HepG2 (cell line): ENCODE data around the gene CYP27B1. TPM values are rescaled to one million over a fixed set of nuclear protein-coding genes. Genes with fewer than 3 reads are reported as not detected.

ENCODE experiments used
- ATAC-seq: fragments of 200-7000 bp; cut with Tn5 transposase; 3 replicates; pipeline ENCODE4 v1.9.1; 2020; ENCODE audit warnings: mild to moderate bottlenecking, moderate library complexity
- BruUV-seq: library from RNA; stranded (reverse); fragments of 400-500 nt; replicated peaks from 2 replicates; lab custom pipeline; 2021; lab: Mats Ljungman, UMichigan
- CTCF ChIA-PET: fragments of 300-600 bp; formaldehyde crosslinking; extraction: SDS; loops from one replicate; lab custom pipeline; 2021; ENCODE audit warnings: low total read pairs, inconsistent platforms, low intra/inter-chr PET ratio; lab: Yijun Ruan, JAX
- POLR2A ChIA-PET: fragments of 350-600 bp; sonication (Branson Sonifier 250); formaldehyde crosslinking; loops from one replicate; lab custom pipeline; 2020; ENCODE audit warnings: antibody characterized with exemption, inconsistent platforms; lab: Yijun Ruan, JAX
- DNase-seq: peaks from one replicate; pipeline ENCODE4 v3.0.0-alpha.2; 2015; ENCODE audit warnings: low spot score
- FAIRE-seq: peaks from 3 replicates; lab custom pipeline; 2011; peaks lifted over from hg19 to GRCh38; lab: Jason Lieb, UNC
- H2AFZ ChIP-seq: one replicate; pipeline ENCODE4 v1.6.1; 2011; ENCODE audit warnings: low read length, inconsistent platforms
- H3K27ac ChIP-seq: fragments of 300-600 bp; 3 replicates; pipeline ENCODE4 v1.8.0; 2011; ENCODE audit warnings: mixed run types, mild to moderate bottlenecking, mixed read lengths, low read length, inconsistent platforms; ENCODE audit not compliant: insufficient read depth; ENCODE audit errors: extremely low read length
- H3K27me3 ChIP-seq, 2 experiments: fragments of 200-600 bp in 1 of 2; 2 replicates in 1 of 2; 3 replicates in 1 of 2; pipeline versions ENCODE4 v1.6.0 to v1.8.0; 2011; ENCODE audit warnings: low read length in 2 of 2, mild to moderate bottlenecking in 2 of 2, moderate library complexity in 2 of 2, inconsistent platforms in 1 of 2; ENCODE audit not compliant: insufficient read depth in 2 of 2, control insufficient read depth in 1 of 2
- H3K36me3 ChIP-seq, 2 experiments: fragments of 200-600 bp in 1 of 2; replicated peaks in 1 of 2; 2 replicates in 1 of 2; 3 replicates in 1 of 2; pipeline versions ENCODE4 v1.5.1 to v1.8.0; 2011; ENCODE audit warnings: low read length in 2 of 2, inconsistent platforms in 1 of 2; ENCODE audit not compliant: insufficient read depth in 2 of 2, control insufficient read depth in 1 of 2
- H3K4me1 ChIP-seq: 2 replicates; pipeline ENCODE4 v1.5.1; 2012; ENCODE audit warnings: low read length, inconsistent platforms; ENCODE audit not compliant: insufficient read depth
- H3K4me2 ChIP-seq: 2 replicates; pipeline ENCODE4 v1.6.0; 2011; ENCODE audit warnings: low read depth, low read length, inconsistent platforms
- H3K4me3 ChIP-seq, 3 experiments: fragments of 200-600 bp in 1 of 3; sonication (generic), shearing (Covaris generic) in 1 of 3; replicated peaks in 1 of 3; 2 replicates each; pipeline ENCODE4 v1.5.1; 2011 to 2016; ENCODE audit warnings: low read length in 3 of 3, inconsistent platforms in 2 of 3, low read depth in 2 of 3, mild to moderate bottlenecking in 2 of 3, control low read depth in 1 of 3, mixed read lengths in 1 of 3; ENCODE audit not compliant: insufficient read depth in 1 of 3
- H3K79me2 ChIP-seq: one replicate; pipeline ENCODE4 v1.6.1; 2011; ENCODE audit warnings: low read length, inconsistent platforms; ENCODE audit not compliant: insufficient read depth
- H3K9ac ChIP-seq: 2 replicates; pipeline ENCODE4 v1.6.0; 2011; ENCODE audit warnings: mild to moderate bottlenecking, low read depth, low read length, inconsistent platforms; ENCODE audit not compliant: insufficient read depth
- H3K9me3 ChIP-seq: 2 replicates; pipeline ENCODE4 v1.5.1; 2012; ENCODE audit warnings: mild to moderate bottlenecking, low read length
- H4K20me1 ChIP-seq: 2 replicates; pipeline ENCODE4 v1.6.0; 2011; ENCODE audit warnings: inconsistent platforms, mild to moderate bottlenecking, low read length, moderate library complexity; ENCODE audit not compliant: insufficient read depth
- RAD21 ChIP-seq: fragments of 450-650 bp; formaldehyde crosslinking; IDR thresholded peaks from 2 replicates; pipeline ENCODE4 v1.5.0; 2020; ENCODE audit warnings: mild to moderate bottlenecking
- RBAK ChIP-seq: sonication (generic); formaldehyde crosslinking; IDR thresholded peaks from 2 replicates; pipeline ENCODE4 v1.5.1; 2020; ENCODE audit warnings: mild to moderate bottlenecking, missing genetic modification reagents
- SPEN ChIP-seq: sonication (generic); formaldehyde crosslinking; IDR thresholded peaks from 2 replicates; pipeline ENCODE4 v1.5.1; 2020; ENCODE audit warnings: low read depth, mild to moderate bottlenecking, missing genetic modification reagents
- ZBTB42 ChIP-seq: sonication (generic); formaldehyde crosslinking; IDR thresholded peaks from 2 replicates; pipeline ENCODE4 v1.5.0; 2020; ENCODE audit warnings: mild to moderate bottlenecking, missing genetic modification reagents
- ZNF350 ChIP-seq: sonication (generic); formaldehyde crosslinking; IDR thresholded peaks from 2 replicates; pipeline ENCODE4 v1.4.0; 2020; ENCODE audit warnings: mild to moderate bottlenecking, low read depth, missing genetic modification reagents, borderline replicate concordance
- ZNF619 ChIP-seq: sonication (generic); formaldehyde crosslinking; IDR thresholded peaks from 2 replicates; pipeline ENCODE4 v1.4.0; 2020; ENCODE audit warnings: mild to moderate bottlenecking, missing genetic modification reagents
- WGBS: methylation state at CpG from one replicate; pipeline ENCODE4 v1.1.6; 2017; ENCODE audit warnings: low lambda C conversion rate; 5-methylcytosine and 5-hydroxymethylcytosine counted together
- in situ Hi-C: cut with HindIII; loops from 2 replicates; pipeline ENCODE4 v1.10.0; 2017; ENCODE audit warnings: low pct_unique_long_range_greater_than_20kb; ENCODE audit not compliant: extremely low pct_ligation_motif_present
- intact Hi-C: fragments of 100-400 bp; cut with micrococcal nuclease; formaldehyde crosslinking; loops from one replicate; pipeline ENCODE4 v1.10.0; 2022; ENCODE audit not compliant: unreplicated experiment
- polyA plus RNA-seq, 8 experiments: library from polyadenylated mRNA; depleted of rRNA in 3 of 8; stranded (reverse) in 7 of 8; unstranded in 1 of 8; fragments of >200 nt; fragmentation: Illumina TruSeq in 4 of 8; extraction: Trizol in 4 of 8; gene quantifications; 2 replicates each; pipeline versions ENCODE4 v1.2.1 to v1.2.3, GENCODE V29; 2011 to 2016; ENCODE audit warnings: low read depth in 4 of 8, missing spikeins in 1 of 8, mixed read lengths in 1 of 8; ENCODE audit not compliant: insufficient read depth in 1 of 8
- total RNA-seq, 5 experiments: library from RNA; depleted of rRNA; stranded (reverse); fragments of >200 nt; fragmentation: Illumina TruSeq; extraction: Trizol; gene quantifications; 2 replicates each; pipeline ENCODE4 v1.2.3, GENCODE V29; 2016; ENCODE audit warnings: low read depth in 1 of 5

The CYP27B1 gene
- total and polyA plus RNA-seq, 2 of the 13 experiments (the other 11 are each of a cell fraction or from before 2014, with no cell fraction given) = 2.3 to 3.0 TPM

DNA sequence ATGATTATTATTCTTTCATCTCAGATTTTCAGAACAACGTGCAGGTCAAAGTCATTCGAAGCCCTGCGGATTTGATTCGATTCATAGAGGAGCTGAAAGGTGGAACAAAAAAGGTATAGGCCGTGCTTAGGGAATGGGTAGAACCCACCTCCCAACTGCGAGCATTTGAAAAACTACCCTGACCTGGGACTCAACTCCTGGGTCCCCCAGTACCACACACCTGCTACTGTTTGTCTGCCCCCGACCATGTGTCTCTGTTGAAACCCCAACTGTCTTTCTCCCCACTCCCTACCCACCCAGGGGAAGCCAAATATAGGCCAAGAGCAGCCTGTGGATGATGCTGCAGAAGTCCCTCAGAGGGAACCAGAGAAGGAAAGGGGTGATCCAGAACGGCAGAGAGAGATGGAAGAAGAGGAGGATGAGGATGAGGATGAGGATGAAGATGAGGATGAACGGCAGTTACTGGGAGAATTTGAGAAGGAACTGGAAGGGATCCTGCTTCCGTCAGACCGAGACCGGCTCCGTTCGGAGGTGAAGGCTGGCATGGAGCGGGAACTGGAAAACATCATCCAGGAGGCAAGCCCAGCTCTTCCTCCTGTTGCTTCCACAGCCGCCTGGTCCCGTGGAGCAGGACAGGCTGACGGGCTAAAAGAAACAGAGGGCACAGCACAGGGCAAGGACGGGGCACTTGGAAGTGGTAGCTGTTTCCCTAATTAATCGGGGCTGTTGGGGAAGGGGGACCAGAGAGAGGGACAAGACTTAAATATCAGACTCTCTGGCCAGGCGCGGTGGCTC lies 48.8 kb downstream of the CYP27B1 start (continued):
- TF ChIP-seq SPEN (no peak), ZNF350 (CRISPR knock-in tag) (no peak)

DNA sequence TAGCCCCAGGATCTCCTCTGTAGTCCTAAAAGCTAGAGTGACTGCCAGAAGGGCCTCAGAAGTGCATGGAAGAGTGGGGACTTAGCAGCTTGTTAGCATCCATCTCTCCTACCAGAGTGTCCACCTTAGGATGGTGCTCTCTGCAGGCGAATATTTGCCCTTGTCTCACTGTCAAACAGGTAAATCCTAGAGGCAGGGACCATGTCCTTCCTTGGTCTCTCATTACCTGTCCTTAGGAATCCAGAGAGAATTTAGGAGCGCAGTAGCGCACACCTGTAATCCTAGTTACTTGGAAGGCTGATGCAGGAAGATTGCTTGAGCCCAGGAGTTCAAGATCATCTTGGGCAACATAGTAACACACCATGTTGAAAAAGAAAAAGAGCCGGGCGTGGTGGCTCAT lies 49.7 kb downstream of the CYP27B1 start:
- H2AFZ ChIP-seq = no peak overlapping the region
- in situ Hi-C loops = no loop called here
- H3K4me1 ChIP-seq = peaks cover 5% of the 10 kb centered on the region; the same call in 1 of the 2 replicates
- H3K36me3 ChIP-seq = peaks cover 19 to 61% of the 10 kb centered on the region in 2 experiments
- POLR2A ChIA-PET = interaction anchor here (1.0 kb wide), 1 partner anchor 9 kb away, joined by 3 read pairs; no protein-coding TSS in a partner anchor
- no peak overlapping the region for H3K27ac ChIP-seq
- no peak overlapping the region for H3K4me2 ChIP-seq
- no peaks in the 10 kb centered on the region for H3K79me2 ChIP-seq
- H3K9me3 ChIP-seq = no peaks in the 10 kb centered on the region
- no peak overlapping the region for H3K9ac ChIP-seq
- 100% methylated on average over 5 of the region's 5 CpGs for WGBS
- DNase-seq (no peak), ATAC-seq (no peak), FAIRE-seq (no peak)
- intact Hi-C loops = no loop called here
- H4K20me1 ChIP-seq = no peaks in the 10 kb centered on the region
- CTCF ChIA-PET = no interaction called here
- no peaks in the 10 kb centered on the region for H3K27me3 ChIP-seq
- no peak overlapping the region for H3K4me3 ChIP-seq
- TF ChIP-seq ZNF619 (CRISPR knock-in tag) (no peak), ZBTB42 (CRISPR knock-in tag) (no peak)
- no TSS peak for BruUV-seq

DNA sequence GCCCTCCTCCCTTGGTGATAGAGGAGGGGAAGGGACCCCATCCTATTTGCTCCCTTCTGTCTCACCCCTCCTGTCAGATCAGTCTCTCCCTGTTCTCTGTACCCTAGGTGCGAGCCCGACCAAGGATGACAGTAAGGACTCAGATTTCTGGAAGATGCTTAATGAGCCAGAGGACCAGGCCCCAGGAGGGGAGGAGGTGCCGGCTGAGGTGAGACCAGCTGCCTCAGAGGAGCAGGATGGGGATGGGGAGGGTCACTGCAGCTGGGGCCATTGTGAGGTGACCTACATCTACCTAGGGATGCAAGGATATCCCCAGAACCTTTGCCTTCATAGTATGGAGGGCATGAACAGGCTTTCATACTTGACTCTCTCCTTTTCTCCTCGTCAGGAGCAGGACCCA lies 50.6 kb downstream of the CYP27B1 start:
- WGBS = 100% methylated on average over 4 of the region's 4 CpGs
- Histone ChIP-seq H3K9ac (no peak overlapping the region), H3K79me2 (no peaks in the 10 kb centered on the region), H3K27ac (no peak overlapping the region), H3K4me1 (peaks cover 5% of the 10 kb centered on the region; the same call in 1 of the 2 replicates), H3K4me2 (no peak overlapping the region), H3K36me3 (peaks cover 19 to 61% of the 10 kb centered on the region in 2 experiments), H3K9me3 (no peaks in the 10 kb centered on the region), H2AFZ (no peak overlapping the region), H3K4me3 (no peak overlapping the region), H3K27me3 (no peaks in the 10 kb centered on the region), H4K20me1 (no peaks in the 10 kb centered on the region)
- in situ Hi-C loops = no loop called here
- TF ChIP-seq RAD21 = no peak
- TF ChIP-seq RBAK (CRISPR knock-in tag) = no peak
- FAIRE-seq (no peak), ATAC-seq (no peak), DNase-seq (no peak)
- ChIA-PET POLR2A (no interaction called here), CTCF (no interaction called here)
- intact Hi-C loops = no loop called here
- BruUV-seq = no TSS peak
